GM12801 (cell line): ENCODE results near the gene COQ2.

Source experiments
- CTCF ChIP-seq: IDR thresholded peaks from one replicate; pipeline ENCODE4 v1.5.1; 2011; ENCODE audit warnings: control low read depth; ENCODE audit not compliant: insufficient read length; ENCODE audit errors: extremely low read depth

COQ2 gene

GRCh38 chr4:83318666-83319065 lies 34.1 kb upstream of the COQ2 start:
- TF ChIP-seq CTCF: no peak

GRCh38 chr4:83317671-83318070 lies 33.1 kb upstream of the COQ2 start:
- no peak for TF ChIP-seq CTCF

- TF ChIP-seq CTCF: no peak
Measured at GRCh38 chr4:83316459-83317165, 32.0 kb upstream of the COQ2 start.

GRCh38 chr4:83315341-83315870 lies 30.8 kb upstream of the COQ2 start:
- no peak for TF ChIP-seq CTCF

DNA sequence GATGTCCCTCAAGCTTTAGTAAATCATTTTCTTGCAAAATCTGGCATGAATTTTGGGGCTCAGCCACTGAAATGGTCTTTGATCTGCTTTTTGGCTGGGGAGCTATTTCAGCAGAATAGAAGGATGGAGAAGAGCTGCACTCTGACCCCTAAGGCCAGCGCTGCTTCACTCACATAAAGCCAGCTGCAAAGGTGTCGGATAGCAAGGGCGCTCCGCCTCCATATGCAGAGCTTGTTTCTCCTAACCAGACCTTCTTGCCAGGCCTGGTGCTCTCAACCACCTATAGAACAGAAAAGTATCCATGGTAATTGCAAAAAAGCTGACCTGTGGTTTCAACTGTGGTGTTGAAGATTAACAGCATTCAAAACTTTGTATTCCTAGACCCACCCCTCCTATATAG lies 24.1 kb upstream of the COQ2 start:
- no peak for TF ChIP-seq CTCF

GRCh38 chr4:83307920-83308319 lies 23.3 kb upstream of the COQ2 start:
- no peak for TF ChIP-seq CTCF

- TF ChIP-seq CTCF: no peak
Measured at GRCh38 chr4:83305187-83305586, 20.6 kb upstream of the COQ2 start.
